Smooth muscle cell (in vitro differentiated cells): ENCODE measurements around the gene NODAL. TPM values are rescaled to one million over a fixed set of nuclear protein-coding genes. Genes with fewer than 3 reads are reported as not detected.
"Not testable (repeated sequence)": the region's sequence is repeated elsewhere in the genome, so short reads cannot be mapped to it uniquely, and the experiment has no call there.

Experiments
- DNase-seq: peaks from one replicate; lab custom pipeline; 2025; ENCODE audit not compliant: unreplicated experiment; lab: John Stamatoyannopoulos, UW
- H2AFZ ChIP-seq: fragments of 200-600 bp; sonication (generic); 2 replicates; pipeline ENCODE4 v1.6.0; 2016; ENCODE audit warnings: antibody characterized with exemption, low read depth, mild to moderate bottlenecking
- H3F3A ChIP-seq: fragments of 200-600 bp; sonication (generic); 2 replicates; pipeline ENCODE4 v1.6.0; 2017; ENCODE audit warnings: antibody characterized with exemption, low read depth
- H3K27ac ChIP-seq: fragments of 200-600 bp; sonication (generic); 2 replicates; pipeline ENCODE4 v1.5.1; 2016; ENCODE audit warnings: low read depth, mild to moderate bottlenecking
- H3K27me3 ChIP-seq: fragments of 200-600 bp; sonication (generic); 2 replicates; pipeline ENCODE4 v1.6.1; 2016; ENCODE audit warnings: low read depth, mild to moderate bottlenecking
- H3K36me3 ChIP-seq: fragments of 200-600 bp; sonication (generic); 2 replicates; pipeline ENCODE4 v1.5.1; 2016; ENCODE audit warnings: low read depth
- H3K4me1 ChIP-seq: fragments of 200-600 bp; sonication (generic); 2 replicates; pipeline ENCODE4 v1.5.1; 2016; ENCODE audit warnings: low read depth
- H3K4me2 ChIP-seq: fragments of 200-600 bp; sonication (generic); 2 replicates; pipeline ENCODE4 v1.6.0; 2016; ENCODE audit warnings: mild to moderate bottlenecking
- H3K4me3 ChIP-seq: fragments of 200-600 bp; sonication (generic); 2 replicates; pipeline ENCODE4 v1.5.1; 2016; ENCODE audit warnings: mild to moderate bottlenecking
- H3K79me2 ChIP-seq: fragments of 200-600 bp; sonication (generic); 2 replicates; pipeline ENCODE4 v1.6.0; 2016; ENCODE audit warnings: low read depth, mild to moderate bottlenecking
- H3K9ac ChIP-seq: fragments of 200-600 bp; sonication (generic); 2 replicates; pipeline ENCODE4 v1.6.0; 2016; ENCODE audit warnings: low read depth
- H3K9me3 ChIP-seq: fragments of 200-600 bp; sonication (generic); replicated peaks from 2 replicates; pipeline ENCODE4 v1.5.1; 2016; ENCODE audit warnings: low read depth
- H4K20me1 ChIP-seq: fragments of 200-600 bp; sonication (generic); 2 replicates; pipeline ENCODE4 v1.6.0; 2016; ENCODE audit warnings: low read depth
- WGBS: methylation state at CpG from one replicate; pipeline ENCODE4 v1.1.7; 2016; ENCODE audit warnings: low lambda C conversion rate; 5-methylcytosine and 5-hydroxymethylcytosine counted together
- polyA plus RNA-seq: library from polyadenylated mRNA; unstranded; fragments of >200 nt; fragmentation: Nextera tagmentation; extraction: Ambion mirVana; gene quantifications from 2 replicates; pipeline ENCODE4 v1.2.1, GENCODE V29; 2016
- total RNA-seq: library from RNA; depleted of rRNA; stranded (reverse); fragments of >200 nt; gene quantifications from 2 replicates; pipeline ENCODE4 v1.2.3, GENCODE V29; 2014
- TF ChIP-seq, protein P1 (sequence below): fragments of 200-600 bp; sonication (generic); IDR thresholded peaks from 2 replicates; pipeline ENCODE4 v1.5.1; 2017; ENCODE audit warnings: borderline replicate concordance, mild to moderate bottlenecking, antibody characterized with exemption; ENCODE audit not compliant: insufficient read depth, poor library complexity, severe bottlenecking

NODAL gene
- not detected in 2 replicates for total RNA-seq
- polyA plus RNA-seq = 0.63 and 0.81 TPM in 2 replicates

DNA sequence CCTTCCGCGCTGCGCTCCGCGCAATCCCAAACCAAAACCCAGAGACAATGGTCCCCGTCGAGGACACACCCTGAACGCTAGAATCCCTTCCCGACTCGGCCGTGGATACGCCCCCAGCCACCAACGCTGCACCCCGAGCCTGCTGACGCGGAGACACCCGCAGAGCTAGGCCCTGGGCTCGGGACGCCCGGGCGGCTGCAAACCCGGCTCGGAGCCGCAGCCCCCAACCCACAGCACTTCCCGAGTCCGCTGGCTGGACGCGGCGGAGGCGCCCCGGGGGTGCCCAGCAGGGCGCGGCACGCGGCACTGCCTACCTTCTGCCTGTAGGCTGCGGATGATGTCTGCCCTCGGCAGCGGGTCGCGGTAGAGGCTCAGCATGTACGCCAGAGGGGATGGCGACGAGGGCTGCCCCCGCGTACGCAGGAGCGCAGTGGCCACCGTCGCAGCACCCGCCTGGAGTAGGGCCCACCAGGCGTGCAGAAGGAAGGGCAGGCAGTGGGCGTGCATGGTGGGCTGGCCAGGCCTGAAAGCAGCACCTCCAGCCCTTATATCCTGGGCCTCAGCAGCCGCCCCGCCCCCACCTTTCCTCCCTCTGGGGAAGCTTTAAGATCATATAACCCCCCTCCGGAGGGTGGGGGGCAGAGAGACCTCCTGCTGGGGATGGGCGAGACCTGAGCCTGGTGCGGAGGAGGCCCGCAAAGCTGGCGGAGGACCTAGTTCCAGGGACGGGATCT lies at the start of gene NODAL:
Gene NODAL, minus strand, starts transcription at position 521 of the 734 bp plus-strand sequence. Its CDS starts 14 bp downstream, at position 507.
- WGBS = 2% methylated on average over 59 of the region's 60 CpGs
- no peak within 1 kb of the TSS for H3K27ac ChIP-seq
- peaks cover 14% of the 10 kb centered on the region for H3K4me1 ChIP-seq
- H4K20me1 ChIP-seq = no peaks in the 10 kb centered on the region
- DNase-seq = no peak
- H3K9me3 ChIP-seq = no peaks in the 10 kb centered on the region
- peak within 1 kb of the TSS; percentile 33 for H3K4me3 ChIP-seq
- peaks cover 66% of the 10 kb centered on the region for H3K27me3 ChIP-seq
- TF ChIP-seq, protein P1, sequence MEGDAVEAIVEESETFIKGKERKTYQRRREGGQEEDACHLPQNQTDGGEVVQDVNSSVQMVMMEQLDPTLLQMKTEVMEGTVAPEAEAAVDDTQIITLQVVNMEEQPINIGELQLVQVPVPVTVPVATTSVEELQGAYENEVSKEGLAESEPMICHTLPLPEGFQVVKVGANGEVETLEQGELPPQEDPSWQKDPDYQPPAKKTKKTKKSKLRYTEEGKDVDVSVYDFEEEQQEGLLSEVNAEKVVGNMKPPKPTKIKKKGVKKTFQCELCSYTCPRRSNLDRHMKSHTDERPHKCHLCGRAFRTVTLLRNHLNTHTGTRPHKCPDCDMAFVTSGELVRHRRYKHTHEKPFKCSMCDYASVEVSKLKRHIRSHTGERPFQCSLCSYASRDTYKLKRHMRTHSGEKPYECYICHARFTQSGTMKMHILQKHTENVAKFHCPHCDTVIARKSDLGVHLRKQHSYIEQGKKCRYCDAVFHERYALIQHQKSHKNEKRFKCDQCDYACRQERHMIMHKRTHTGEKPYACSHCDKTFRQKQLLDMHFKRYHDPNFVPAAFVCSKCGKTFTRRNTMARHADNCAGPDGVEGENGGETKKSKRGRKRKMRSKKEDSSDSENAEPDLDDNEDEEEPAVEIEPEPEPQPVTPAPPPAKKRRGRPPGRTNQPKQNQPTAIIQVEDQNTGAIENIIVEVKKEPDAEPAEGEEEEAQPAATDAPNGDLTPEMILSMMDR = no peak
- H3K79me2 ChIP-seq = no peaks in the 10 kb centered on the region
- H2AFZ ChIP-seq = no peak within 1 kb of the TSS
- H3K9ac ChIP-seq = no peak within 1 kb of the TSS
- no peaks in the 10 kb centered on the region for H3F3A ChIP-seq
- peak within 1 kb of the TSS; percentile 81 for H3K4me2 ChIP-seq
- no peaks in the 10 kb centered on the region for H3K36me3 ChIP-seq

DNA sequence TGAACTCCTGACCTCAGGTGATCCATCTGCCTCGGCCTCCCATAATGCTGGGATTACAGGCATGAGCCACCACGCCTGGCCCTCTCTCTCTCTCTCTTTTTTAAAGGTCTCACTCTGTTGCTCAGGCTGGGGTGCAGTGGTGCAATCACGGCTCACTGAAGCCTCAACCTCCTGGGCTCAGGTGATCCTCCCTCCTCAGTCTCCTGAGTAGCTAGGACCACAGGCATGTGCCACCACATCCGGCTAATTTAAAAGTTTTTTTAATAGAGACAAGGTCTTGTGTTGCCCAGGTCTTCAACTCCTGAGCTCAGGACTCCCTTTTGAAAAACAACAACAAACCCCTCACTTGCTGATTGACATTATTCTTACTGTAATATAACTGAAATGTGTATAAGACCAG lies 48.7 kb upstream of the NODAL start:
- TF ChIP-seq, protein P1 = no peak
- 96% methylated on average over 4 of the region's 4 CpGs for WGBS
- peaks cover 15% of the 10 kb centered on the region for H3K4me1 ChIP-seq
- H3F3A ChIP-seq = no peaks in the 10 kb centered on the region
- DNase-seq = no peak
- H3K9me3 ChIP-seq = no peaks in the 10 kb centered on the region
- no peaks in the 10 kb centered on the region for H3K79me2 ChIP-seq
- H3K4me3 ChIP-seq = no peak overlapping the region
- no peak overlapping the region for H2AFZ ChIP-seq
- H3K36me3 ChIP-seq = no peaks in the 10 kb centered on the region
- no peaks in the 10 kb centered on the region for H4K20me1 ChIP-seq
- no peak overlapping the region for H3K9ac ChIP-seq
- no peaks in the 10 kb centered on the region for H3K27me3 ChIP-seq
- no peak overlapping the region for H3K27ac ChIP-seq
- H3K4me2 ChIP-seq = no peak overlapping the region

DNA sequence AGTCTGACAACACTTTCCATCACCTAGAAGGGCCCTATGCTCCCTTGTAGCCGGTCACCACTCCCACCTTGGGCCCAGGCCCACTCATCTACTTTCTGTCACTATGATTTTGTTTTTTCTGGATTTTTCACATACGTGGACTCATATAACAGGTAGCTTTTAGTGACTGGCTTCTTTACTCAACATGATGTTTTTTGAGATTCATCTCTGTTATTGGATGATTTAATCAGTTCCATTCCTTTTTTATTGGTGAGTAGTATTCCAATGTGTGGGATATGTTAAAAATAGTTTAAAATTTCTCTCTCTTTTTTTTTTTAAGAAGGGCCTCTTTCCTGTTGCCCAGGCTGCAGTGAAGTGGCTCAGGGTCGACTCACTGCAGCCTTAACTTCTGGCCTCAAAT lies 46.3 kb upstream of the NODAL start:
- Histone ChIP-seq H3K27ac (no peak overlapping the region), H3K4me3 (no peak overlapping the region), H3K4me1 (no peaks in the 10 kb centered on the region), H3K36me3 (no peaks in the 10 kb centered on the region), H3K4me2 (no peak overlapping the region), H3F3A (no peaks in the 10 kb centered on the region), H3K9me3 (no peaks in the 10 kb centered on the region), H3K79me2 (no peaks in the 10 kb centered on the region), H3K27me3 (no peaks in the 10 kb centered on the region), H2AFZ (no peak overlapping the region), H3K9ac (no peak overlapping the region), H4K20me1 (no peaks in the 10 kb centered on the region)
- TF ChIP-seq, protein P1 = no peak
- 92% methylated on average over 3 of the region's 3 CpGs for WGBS
- DNase-seq = no peak

DNA sequence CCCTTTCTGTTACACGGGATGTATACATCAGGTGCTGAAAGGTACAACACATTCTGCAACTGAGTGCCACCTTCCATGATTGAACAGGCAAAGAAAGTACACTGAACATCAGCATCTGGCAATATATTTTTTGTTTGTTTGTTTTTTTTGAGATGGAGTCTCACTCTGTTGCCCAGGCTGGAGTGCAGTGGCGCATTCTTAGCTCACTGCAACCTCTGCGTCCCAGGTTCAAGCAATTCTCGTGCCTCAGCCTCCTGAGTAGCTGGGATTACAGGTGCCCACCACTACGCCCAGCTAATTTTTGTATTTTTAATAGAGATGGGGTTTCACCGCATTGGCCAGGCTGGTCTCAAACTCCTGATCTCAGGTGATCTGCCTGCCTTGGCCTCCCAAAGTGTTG lies 42.4 kb upstream of the NODAL start:
- not testable (repeated sequence) for H3F3A ChIP-seq, H3K36me3 ChIP-seq, H3K9me3 ChIP-seq, H2AFZ ChIP-seq, H3K9ac ChIP-seq, H3K27me3 ChIP-seq, H4K20me1 ChIP-seq, H3K79me2 ChIP-seq, H3K4me1 ChIP-seq, H3K4me2 ChIP-seq, H3K27ac ChIP-seq, H3K4me3 ChIP-seq, DNase-seq
- WGBS = 95% methylated on average over 6 of the region's 6 CpGs
